Vagina (tissue), 2 donors: ENCODE data around the gene CBX7.

ENCODE experiments used
- CTCF ChIP-seq, 3 experiments: fragments of 450-650 bp in 2 of 3; fragments of 200-600 bp in 1 of 3; sonication (generic) in 1 of 3; IDR thresholded peaks; one replicate each; pipeline ENCODE4 v1.5.1; 2017 to 2019; ENCODE audit warnings: antibody characterized with exemption in 3 of 3, mild to moderate bottlenecking in 2 of 3, moderate library complexity in 2 of 3
- POLR2A ChIP-seq, 2 donors: fragments of 450-650 bp; IDR thresholded peaks; one replicate each; pipeline ENCODE4 v1.6.1; 2017; ENCODE audit warnings: antibody characterized with exemption in 2 of 2, mild to moderate bottlenecking in 2 of 2, moderate library complexity in 2 of 2
- POLR2AphosphoS5 ChIP-seq, 2 donors: sonication (generic); formaldehyde crosslinking; IDR thresholded peaks; one replicate each; pipeline ENCODE4 v1.9.0; 2017; ENCODE audit warnings: antibody characterized with exemption in 2 of 2, mild to moderate bottlenecking in 2 of 2, low read depth in 1 of 2; ENCODE audit not compliant: insufficient read depth in 1 of 2

DNA sequence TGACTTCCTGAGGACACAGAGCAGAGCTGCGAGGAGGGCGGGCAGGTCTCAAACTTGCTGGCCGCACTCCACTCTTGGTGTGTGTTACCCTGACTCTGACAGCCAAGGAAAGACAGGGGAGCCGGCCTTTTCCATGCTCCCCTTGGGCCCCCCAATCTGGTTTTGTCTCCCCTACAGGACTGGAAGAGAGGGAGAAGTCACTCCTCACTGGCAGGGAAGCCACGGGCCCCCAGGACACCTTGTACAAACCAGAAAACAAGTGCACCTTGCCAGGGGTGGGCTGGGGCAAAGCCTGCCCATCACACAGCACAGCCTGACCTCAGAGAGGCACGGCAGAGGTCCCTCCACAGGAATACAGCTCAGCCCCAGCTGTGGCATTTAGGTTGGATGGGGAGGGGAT is 20.2 kb downstream of the CBX7 start:
- no peak for TF ChIP-seq CTCF (IDR thresholded peaks at IDR 0.05)
- no peak for TF ChIP-seq POLR2AphosphoS5 (IDR thresholded peaks at IDR 0.05; ENCODE audit: insufficient read depth in 1 of 2, low read depth in 1 of 2)
- no peak for TF ChIP-seq POLR2A (IDR thresholded peaks at IDR 0.05)
